Esophagus muscularis mucosa (tissue), 3 donors: ENCODE data around the gene ZNF516.

Source experiments
- POLR2A ChIP-seq: fragments of 450-650 bp; IDR thresholded peaks from one replicate; pipeline ENCODE4 v1.6.1; 2017; ENCODE audit warnings: antibody characterized with exemption, moderate library complexity, mild to moderate bottlenecking, low read depth
- TF ChIP-seq, protein P1 (sequence below), 3 experiments: fragments of 200-600 bp in 2 of 3; fragments of 450-650 bp in 1 of 3; sonication (generic) in 2 of 3; IDR thresholded peaks; one replicate each; pipeline ENCODE4 v1.5.1; 2017 to 2019; ENCODE audit warnings: antibody characterized with exemption in 3 of 3, mild to moderate bottlenecking in 2 of 3, moderate library complexity in 1 of 3

DNA sequence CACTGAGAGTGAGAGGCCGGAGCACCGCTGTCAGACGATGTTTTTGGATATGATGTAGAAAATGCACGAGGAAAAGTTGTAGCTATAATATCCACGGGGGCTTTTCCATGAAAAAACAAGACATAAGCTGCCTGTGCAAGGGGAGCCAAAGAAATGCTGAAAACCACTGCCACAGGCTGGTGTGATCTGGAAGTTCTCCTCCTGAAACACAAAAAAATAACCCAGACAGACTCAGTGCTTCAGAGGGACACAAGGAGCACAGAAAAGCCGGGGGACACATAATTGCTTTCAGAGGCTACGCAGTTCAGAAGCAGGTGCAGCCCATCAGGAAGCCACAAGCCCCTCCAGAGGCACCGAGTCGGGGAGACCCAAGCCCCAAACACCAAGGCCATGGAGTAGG is 98.2 kb downstream of the ZNF516 start:
- TF ChIP-seq, protein P1, sequence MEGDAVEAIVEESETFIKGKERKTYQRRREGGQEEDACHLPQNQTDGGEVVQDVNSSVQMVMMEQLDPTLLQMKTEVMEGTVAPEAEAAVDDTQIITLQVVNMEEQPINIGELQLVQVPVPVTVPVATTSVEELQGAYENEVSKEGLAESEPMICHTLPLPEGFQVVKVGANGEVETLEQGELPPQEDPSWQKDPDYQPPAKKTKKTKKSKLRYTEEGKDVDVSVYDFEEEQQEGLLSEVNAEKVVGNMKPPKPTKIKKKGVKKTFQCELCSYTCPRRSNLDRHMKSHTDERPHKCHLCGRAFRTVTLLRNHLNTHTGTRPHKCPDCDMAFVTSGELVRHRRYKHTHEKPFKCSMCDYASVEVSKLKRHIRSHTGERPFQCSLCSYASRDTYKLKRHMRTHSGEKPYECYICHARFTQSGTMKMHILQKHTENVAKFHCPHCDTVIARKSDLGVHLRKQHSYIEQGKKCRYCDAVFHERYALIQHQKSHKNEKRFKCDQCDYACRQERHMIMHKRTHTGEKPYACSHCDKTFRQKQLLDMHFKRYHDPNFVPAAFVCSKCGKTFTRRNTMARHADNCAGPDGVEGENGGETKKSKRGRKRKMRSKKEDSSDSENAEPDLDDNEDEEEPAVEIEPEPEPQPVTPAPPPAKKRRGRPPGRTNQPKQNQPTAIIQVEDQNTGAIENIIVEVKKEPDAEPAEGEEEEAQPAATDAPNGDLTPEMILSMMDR (IDR thresholded peaks at IDR 0.05) = no peak
- no peak for TF ChIP-seq POLR2A
